Measurements from ENCODE around the gene SH3RF1.

- no peak for TF ChIP-seq CTCF (IDR thresholded peaks at IDR 0.05)
- TF ChIP-seq EP300 (IDR thresholded peaks at IDR 0.05), result no peak
Measured at GRCh38 chr4:169236873-169237626, 33.7 kb downstream of the SH3RF1 start.
